Osteocyte (in vitro differentiated cells): Measurements from ENCODE around the gene NPAS4. TPM values are rescaled to one million over a fixed set of nuclear protein-coding genes. Genes with fewer than 3 reads are reported as not detected.
A peak's percentile ranks its signal among the peaks of the same experiment; 100 is the strongest.

Experiments used
- DNase-seq: peaks from one replicate; pipeline ENCODE4 v3.0.0; 2021; ENCODE audit warnings: mixed read lengths; ENCODE audit not compliant: unreplicated experiment; ENCODE audit errors: extremely low spot score
- H3K27ac Mint-ChIP-seq: one replicate; pipeline ENCODE4 v1.8.0; 2021; ENCODE audit warnings: mild to moderate bottlenecking, mixed read lengths; ENCODE audit not compliant: unreplicated experiment
- H3K27me3 Mint-ChIP-seq: one replicate; pipeline ENCODE4 v1.8.0; 2021; ENCODE audit warnings: mixed read lengths; ENCODE audit not compliant: unreplicated experiment
- H3K36me3 Mint-ChIP-seq: one replicate; pipeline ENCODE4 v1.8.0; 2021; ENCODE audit warnings: mixed read lengths; ENCODE audit not compliant: unreplicated experiment
- H3K4me1 Mint-ChIP-seq: one replicate; pipeline ENCODE4 v1.8.0; 2021; ENCODE audit warnings: mixed read lengths; ENCODE audit not compliant: unreplicated experiment
- H3K4me3 Mint-ChIP-seq: one replicate; pipeline ENCODE4 v1.8.0; 2021; ENCODE audit warnings: mild to moderate bottlenecking, moderate library complexity, mixed read lengths; ENCODE audit not compliant: unreplicated experiment
- H3K9me3 Mint-ChIP-seq: one replicate; pipeline ENCODE4 v1.8.0; 2021; ENCODE audit warnings: mixed read lengths; ENCODE audit not compliant: unreplicated experiment
- CTCF ChIP-seq: fragments of 200-600 bp; sonication (generic); IDR thresholded peaks from 2 replicates; pipeline ENCODE4 v1.5.0; 2021; ENCODE audit warnings: antibody characterized with exemption, mild to moderate bottlenecking, moderate library complexity
- total RNA-seq: library from RNA; stranded (reverse); gene quantifications from 2 replicates; pipeline ENCODE4 v1.2.1, GENCODE V29; 2021

The NPAS4 gene
- total RNA-seq, 1 donor from 2014 or later, result 0.11 TPM

- H3K27me3 Mint-ChIP-seq, result peaks cover 10% of the 10 kb centered on the region
- H3K27ac Mint-ChIP-seq, result no peak overlapping the region
- peaks cover 2% of the 10 kb centered on the region for H3K36me3 Mint-ChIP-seq
- no peak for DNase-seq
- H3K9me3 Mint-ChIP-seq, result no peaks in the 10 kb centered on the region
- peaks cover 20% of the 10 kb centered on the region for H3K4me1 Mint-ChIP-seq
- no peak for TF ChIP-seq CTCF
- H3K4me3 Mint-ChIP-seq, result no peak overlapping the region
Observed at GRCh38 chr11:66418986-66419308, 1.9 kb upstream of the NPAS4 start.

- peaks cover 5% of the 10 kb centered on the region for H3K36me3 Mint-ChIP-seq
- H3K27me3 Mint-ChIP-seq, result peaks cover 10% of the 10 kb centered on the region
- H3K27ac Mint-ChIP-seq, result no peak overlapping the region
- no peaks in the 10 kb centered on the region for H3K9me3 Mint-ChIP-seq
- no peak for DNase-seq
- no peak overlapping the region for H3K4me3 Mint-ChIP-seq
- TF ChIP-seq CTCF, result no peak
- peaks cover 20% of the 10 kb centered on the region for H3K4me1 Mint-ChIP-seq
Observed at GRCh38 chr11:66419825-66420224, 1.0 kb upstream of the NPAS4 start.

- no peaks in the 10 kb centered on the region for H3K9me3 Mint-ChIP-seq
- H3K36me3 Mint-ChIP-seq, result peaks cover 5% of the 10 kb centered on the region
- TF ChIP-seq CTCF, result no peak
- H3K27me3 Mint-ChIP-seq, result peaks cover 10% of the 10 kb centered on the region
- H3K27ac Mint-ChIP-seq, result no peak overlapping the region
- peaks cover 20% of the 10 kb centered on the region for H3K4me1 Mint-ChIP-seq
- peak; percentile 97 for DNase-seq
- H3K4me3 Mint-ChIP-seq, result no peak overlapping the region
Observed at GRCh38 chr11:66421492-66422205, 814 bp downstream of the NPAS4 start.

- no peak for TF ChIP-seq CTCF
- H3K27ac Mint-ChIP-seq, result no peak overlapping the region
- H3K4me3 Mint-ChIP-seq, result no peak overlapping the region
- H3K27me3 Mint-ChIP-seq, result peaks cover 3% of the 10 kb centered on the region
- H3K9me3 Mint-ChIP-seq, result no peaks in the 10 kb centered on the region
- peaks cover 2% of the 10 kb centered on the region for H3K4me1 Mint-ChIP-seq
- H3K36me3 Mint-ChIP-seq, result peaks cover 5% of the 10 kb centered on the region
- no peak for DNase-seq
Observed at GRCh38 chr11:66426314-66426713, 5.5 kb downstream of the NPAS4 start.

GRCh38 chr11:66428933-66429332 is 8.1 kb downstream of the NPAS4 start:
- no peak overlapping the region for H3K4me3 Mint-ChIP-seq
- DNase-seq, result no peak
- no peak for TF ChIP-seq CTCF
- H3K9me3 Mint-ChIP-seq, result no peaks in the 10 kb centered on the region
- H3K4me1 Mint-ChIP-seq, result no peaks in the 10 kb centered on the region
- no peak overlapping the region for H3K27ac Mint-ChIP-seq
- no peaks in the 10 kb centered on the region for H3K27me3 Mint-ChIP-seq
- H3K36me3 Mint-ChIP-seq, result peaks cover 7% of the 10 kb centered on the region
